ENCODE data around the gene M1AP.
A peak's percentile ranks its signal among the peaks of the same experiment; 100 is the strongest.

M1AP gene

DNA sequence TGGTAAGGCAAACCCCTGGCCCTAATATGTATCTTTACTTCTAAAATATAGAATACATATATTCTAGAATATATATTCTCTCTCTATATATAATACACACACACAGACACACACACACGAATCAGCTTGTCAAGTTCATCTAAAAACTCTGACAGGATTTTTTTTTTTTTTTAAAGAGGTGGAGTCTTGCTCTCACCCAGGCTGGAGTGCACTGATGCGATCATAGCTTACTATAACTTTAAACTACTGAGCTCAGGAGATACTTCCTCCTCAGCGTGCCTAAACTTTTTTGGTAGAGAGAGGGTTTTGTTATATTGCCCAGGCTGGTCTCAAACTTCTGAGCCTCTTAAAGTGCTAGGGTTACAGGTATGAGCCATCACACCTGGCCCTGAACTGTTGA is 48.5 kb downstream of the M1AP start:
- TF ChIP-seq, protein P1, sequence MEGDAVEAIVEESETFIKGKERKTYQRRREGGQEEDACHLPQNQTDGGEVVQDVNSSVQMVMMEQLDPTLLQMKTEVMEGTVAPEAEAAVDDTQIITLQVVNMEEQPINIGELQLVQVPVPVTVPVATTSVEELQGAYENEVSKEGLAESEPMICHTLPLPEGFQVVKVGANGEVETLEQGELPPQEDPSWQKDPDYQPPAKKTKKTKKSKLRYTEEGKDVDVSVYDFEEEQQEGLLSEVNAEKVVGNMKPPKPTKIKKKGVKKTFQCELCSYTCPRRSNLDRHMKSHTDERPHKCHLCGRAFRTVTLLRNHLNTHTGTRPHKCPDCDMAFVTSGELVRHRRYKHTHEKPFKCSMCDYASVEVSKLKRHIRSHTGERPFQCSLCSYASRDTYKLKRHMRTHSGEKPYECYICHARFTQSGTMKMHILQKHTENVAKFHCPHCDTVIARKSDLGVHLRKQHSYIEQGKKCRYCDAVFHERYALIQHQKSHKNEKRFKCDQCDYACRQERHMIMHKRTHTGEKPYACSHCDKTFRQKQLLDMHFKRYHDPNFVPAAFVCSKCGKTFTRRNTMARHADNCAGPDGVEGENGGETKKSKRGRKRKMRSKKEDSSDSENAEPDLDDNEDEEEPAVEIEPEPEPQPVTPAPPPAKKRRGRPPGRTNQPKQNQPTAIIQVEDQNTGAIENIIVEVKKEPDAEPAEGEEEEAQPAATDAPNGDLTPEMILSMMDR (conservative IDR thresholded peaks at IDR 0.05; ENCODE audit: low read length), result no peak
- no peak overlapping the region for H3K4me3 ChIP-seq (ENCODE audit: low read length)
- DNase-seq (ENCODE audit: low read depth), result no peak

DNA sequence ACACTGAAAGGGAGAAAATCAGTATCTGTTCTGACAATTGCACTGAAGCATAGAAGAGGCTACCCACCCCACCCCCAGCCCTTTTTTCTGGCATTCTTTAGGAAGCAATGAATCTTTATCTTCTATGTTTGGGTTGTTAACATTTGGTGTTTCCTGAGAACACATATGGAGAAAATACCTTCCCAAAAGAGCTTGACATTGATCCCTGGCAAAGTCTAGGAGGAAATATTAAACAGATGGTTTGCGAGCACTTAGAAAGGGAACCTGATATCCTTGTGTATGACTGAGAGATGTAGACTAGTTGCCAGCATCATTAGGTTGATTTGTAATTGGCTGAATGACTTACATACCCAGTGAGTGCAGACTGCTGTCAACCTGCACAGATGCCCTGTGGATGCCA is 50.7 kb downstream of the M1AP start:
- TF ChIP-seq, protein P1 (conservative IDR thresholded peaks at IDR 0.05; ENCODE audit: low read length), result no peak
- no peak overlapping the region for H3K4me3 ChIP-seq (ENCODE audit: low read length)
- peak; percentile 18 for DNase-seq (ENCODE audit: low read depth)

DNA sequence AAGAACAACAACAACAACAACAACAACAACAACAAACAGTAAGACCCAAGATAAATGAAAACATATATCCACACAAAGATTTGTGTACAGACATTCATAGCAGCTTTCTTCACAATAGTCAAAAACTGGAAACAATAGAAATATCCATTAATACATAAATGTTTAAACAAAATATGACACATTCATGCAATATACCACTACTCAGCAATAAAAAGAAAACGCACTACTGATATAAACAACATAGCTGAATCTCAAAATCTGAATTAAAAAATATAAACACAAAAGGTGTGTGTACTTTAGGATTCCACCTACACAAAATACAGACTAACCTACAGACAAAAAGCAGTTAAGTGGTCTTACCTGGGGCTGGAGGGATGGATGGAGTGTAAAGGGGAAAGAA is 51.5 kb downstream of the M1AP start:
- TF ChIP-seq, protein P1 (conservative IDR thresholded peaks at IDR 0.05; ENCODE audit: low read length), result no peak
- DNase-seq (ENCODE audit: low read depth), result no peak
- H3K4me3 ChIP-seq (ENCODE audit: low read length), result no peak overlapping the region

DNA sequence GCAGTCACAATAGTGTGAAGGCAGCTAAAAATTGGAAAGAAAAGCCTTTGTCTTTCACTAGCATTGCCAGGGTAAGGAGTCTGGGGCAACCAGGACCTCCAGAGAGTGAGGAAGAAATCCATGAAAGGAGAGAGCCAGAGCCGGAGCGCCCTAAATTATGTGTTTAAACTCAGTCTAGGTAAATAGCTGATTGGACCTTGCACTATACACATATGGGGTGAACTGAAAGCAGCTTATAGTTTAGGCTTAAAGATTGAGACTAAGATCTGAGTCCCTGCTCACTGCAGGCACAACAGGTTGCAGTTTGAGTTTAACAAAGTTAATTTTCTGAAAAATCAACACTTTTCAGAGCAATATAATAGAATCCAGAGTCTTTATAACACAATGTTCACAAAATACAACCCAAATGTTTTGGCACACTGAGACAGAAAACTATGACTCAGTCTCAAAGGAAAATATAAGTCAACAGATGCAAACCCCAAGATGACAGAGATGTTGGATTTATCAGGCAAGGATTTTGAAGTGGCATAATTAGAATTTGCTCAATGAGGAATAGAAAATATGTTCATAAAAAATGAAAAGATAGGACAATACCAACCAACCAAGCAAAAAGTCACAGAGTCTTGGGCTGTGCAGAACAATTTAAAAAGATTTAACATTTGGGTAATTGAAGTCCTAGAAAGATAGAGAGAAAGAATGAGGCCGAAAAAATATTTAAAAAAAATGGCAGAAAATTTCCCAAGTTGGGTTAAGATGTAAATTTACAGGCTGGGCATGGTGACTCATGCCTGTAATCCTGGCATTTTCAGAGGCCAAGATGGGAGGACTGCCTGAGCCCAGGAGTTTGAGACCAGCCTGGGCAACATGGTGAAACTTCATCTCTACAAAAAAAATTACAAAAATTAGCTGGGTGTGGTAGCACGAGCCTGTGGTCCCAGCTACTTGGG is 54.0 kb downstream of the M1AP start:
- no peak overlapping the region for H3K4me3 ChIP-seq (ENCODE audit: low read length)
- peak; percentile 21 for DNase-seq (ENCODE audit: low read depth)
- TF ChIP-seq, protein P1 (conservative IDR thresholded peaks at IDR 0.05; ENCODE audit: low read length), result no peak

DNA sequence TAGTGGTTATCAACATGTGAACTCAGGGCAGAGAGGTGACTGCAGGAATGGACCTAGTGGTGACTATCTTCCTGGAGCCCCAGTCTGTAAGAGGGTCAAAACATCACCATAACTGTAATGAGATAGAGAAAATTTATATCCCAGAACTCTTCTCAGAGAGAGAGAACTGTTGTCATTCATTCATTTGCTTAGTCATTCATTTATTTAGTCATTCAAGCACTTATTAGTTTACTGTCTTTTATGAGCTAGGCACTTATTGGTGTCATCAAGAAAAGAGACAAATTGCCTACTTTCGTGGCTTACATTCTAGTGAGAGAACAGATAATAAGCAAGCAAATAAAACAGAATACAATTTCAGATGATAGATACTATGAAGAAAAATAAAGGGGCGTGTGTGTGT is 59.5 kb downstream of the M1AP start:
- H3K4me3 ChIP-seq (ENCODE audit: low read length), result no peak overlapping the region
- DNase-seq (ENCODE audit: low read depth), result no peak
- TF ChIP-seq, protein P1 (conservative IDR thresholded peaks at IDR 0.05; ENCODE audit: low read length), result no peak

DNA sequence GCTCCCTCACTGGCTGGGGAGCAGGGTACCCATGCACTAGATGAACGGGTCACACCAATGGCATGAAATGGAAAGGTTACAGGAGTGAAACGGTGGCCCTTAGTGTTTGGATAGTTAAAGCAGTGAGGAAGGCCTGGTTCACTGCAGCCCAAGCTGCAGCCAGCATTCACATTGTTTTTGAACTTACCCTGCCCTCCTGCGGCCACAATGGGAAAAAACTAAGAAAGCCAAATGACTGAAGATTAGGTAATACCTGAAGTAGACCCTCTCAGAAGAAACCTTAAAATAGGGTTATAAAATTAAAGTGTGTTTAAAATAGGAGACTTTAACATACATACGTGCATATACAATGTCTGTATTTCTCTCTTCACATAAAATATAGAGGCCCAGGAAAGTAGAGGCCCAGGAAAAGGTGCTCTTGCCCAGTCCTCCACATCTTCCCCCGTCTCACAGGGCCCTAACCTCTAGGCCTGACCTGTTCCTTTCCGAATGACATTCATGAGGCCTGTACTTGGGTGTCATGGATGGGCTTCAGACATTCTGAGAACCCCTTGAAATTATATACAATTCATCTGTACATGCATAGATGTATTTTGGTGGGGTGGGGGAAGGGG is 60.4 kb downstream of the M1AP start:
- peak; percentile 76 for DNase-seq (ENCODE audit: low read depth)
- no peak overlapping the region for H3K4me3 ChIP-seq (ENCODE audit: low read length)
- TF ChIP-seq, protein P1 (conservative IDR thresholded peaks at IDR 0.05; ENCODE audit: low read length), result peak; percentile 78

Data from AG10803 (cell line).